GM21786 (cell line): ENCODE results near the gene MTA1.

Experiments used
- ATAC-seq: cut with Tn5 transposase; IDR thresholded peaks from one replicate; pipeline ENCODE4 v1.9.1; 2021; ENCODE audit not compliant: unreplicated experiment

MTA1 gene

DNA sequence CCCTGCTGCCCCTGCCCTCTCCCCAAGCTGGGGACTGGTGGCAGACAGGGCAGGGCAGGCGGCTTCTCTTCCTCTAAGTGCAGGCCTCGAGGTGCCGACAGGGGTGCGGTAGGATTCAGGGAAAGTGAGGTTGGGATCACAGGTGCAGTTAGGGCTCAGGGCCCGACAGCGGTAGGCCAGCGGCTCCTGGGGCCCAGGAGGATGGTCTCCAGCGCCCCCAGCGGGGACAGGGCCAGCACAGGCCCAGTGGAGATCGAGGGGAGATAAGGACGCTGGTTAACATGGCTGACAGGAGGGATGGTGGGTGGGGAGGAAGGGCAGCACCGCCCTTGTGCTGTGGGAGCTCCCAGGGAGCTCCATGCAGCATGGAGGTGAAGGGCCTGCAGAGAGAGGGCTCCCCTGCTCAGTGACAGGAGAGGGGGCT is 66.1 kb downstream of the MTA1 start:
- ATAC-seq = no peak

DNA sequence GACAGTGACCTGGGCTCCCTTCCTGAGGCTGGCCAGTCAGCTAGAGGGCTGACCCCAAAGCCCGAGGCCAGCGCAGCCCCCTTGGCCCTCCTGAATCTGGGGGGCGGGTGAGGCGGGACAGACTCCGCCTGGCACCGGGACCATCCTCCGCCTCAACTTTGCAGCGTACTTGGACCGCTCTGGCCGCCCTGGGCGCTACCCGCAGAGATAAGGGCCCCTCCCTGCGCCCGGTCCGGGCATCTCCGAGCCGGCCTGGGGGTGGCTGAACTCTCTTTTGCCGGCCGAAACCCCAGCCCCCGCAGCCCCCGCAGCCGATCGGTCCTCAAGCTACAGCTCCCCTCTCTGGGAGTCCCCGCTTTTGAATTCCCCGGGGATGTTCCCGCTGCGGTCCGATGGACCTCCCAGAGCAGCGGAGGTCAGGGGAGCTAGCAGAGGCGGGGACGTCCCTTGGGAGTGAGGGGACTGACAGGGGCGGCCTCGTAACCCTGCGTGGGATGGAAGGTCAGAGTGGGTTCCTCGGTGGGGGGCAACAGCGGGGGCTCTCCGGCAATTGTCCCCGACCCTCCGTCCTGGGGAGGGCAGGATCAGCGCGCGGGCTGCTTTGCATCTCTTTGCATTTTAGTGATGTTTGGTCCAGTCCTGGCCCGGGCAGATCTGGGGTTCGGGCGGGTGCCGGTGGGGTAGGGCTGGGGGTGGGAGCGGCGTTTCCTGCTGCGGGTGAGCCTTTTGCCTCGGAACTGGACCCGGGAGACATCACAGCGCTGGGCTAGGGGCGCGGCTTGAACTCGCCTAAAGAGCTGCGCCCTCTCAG is 66.7 kb downstream of the MTA1 start, which contains the start of gene CRIP1:
CRIP1 (plus strand) TSS at position 724 of the 811 bp plus-strand sequence. CDS start 374 bp downstream, outside the sequence.
- ATAC-seq = no peak

GRCh38 chr14:105486974-105487448 is 67.4 kb downstream of the MTA1 start:
- no peak for ATAC-seq

- no peak for ATAC-seq
Measured at GRCh38 chr14:105487449-105487985, 67.9 kb downstream of the MTA1 start.

DNA sequence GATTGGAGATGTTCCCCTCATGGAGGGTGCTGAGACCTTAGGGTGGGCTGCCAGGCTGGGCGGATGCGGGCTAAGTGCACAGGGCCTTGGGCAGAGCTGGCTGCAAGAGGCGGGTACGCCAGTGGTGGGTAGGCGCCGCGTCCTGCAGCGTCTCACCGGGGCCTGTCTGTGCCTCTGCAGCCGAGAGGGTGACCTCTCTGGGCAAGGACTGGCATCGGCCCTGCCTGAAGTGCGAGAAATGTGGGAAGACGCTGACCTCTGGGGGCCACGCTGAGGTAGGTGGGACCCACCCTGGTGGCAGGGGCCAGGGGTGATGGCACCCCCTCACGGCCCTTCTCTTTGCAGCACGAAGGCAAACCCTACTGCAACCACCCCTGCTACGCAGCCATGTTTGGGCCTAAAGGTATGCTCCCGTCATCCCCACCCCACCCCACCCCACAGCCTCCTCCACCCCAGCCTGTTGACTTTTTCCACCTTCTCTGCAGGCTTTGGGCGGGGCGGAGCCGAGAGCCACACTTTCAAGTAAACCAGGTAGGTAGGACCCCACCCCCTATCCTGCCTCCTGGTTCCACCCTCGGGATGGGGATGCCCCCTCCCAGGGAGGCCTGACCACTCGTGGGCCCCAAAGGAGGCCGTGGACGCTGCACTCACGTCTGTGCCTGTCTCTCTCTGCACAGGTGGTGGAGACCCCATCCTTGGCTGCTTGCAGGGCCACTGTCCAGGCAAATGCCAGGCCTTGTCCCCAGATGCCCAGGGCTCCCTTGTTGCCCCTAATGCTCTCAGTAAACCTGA is 68.6 kb downstream of the MTA1 start:
- ATAC-seq = no peak

DNA sequence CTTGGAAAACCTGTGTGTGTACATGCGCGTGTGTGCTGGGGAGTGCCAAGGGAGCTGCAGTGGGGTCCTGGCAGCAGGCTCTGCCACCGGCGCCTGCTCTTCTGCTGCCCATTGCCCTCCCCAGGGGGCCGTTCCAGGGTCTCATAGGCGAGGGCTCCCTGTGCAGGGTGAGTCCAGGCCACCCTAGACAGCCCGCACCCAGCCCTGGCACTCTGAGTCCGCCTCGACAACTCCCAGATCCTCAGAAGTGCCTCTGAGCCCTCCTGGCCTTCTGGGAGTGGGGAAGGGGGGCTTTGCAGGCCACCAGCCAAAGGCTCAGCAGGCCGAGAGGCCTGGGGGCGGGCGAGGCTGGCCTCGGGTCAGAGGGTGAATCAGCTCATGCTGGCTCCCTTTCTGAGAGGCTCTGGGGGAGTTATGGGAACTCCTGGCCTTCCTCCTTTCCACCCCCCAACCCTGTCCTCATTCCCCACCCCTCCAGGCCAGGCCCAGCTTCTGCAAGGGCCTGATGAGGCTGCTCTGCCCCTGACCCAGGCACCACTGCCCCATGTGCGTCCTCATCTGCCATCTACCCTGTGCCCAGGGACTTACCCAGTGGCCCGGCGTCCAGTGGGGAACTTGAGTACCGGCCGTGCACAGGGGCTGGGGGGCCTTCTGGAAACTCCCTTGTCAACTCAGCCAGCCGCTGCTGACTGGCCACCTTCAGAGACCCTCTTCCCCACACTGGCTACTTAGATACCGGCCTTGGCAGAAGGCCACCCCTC is 69.3 kb downstream of the MTA1 start:
- ATAC-seq = no peak

DNA sequence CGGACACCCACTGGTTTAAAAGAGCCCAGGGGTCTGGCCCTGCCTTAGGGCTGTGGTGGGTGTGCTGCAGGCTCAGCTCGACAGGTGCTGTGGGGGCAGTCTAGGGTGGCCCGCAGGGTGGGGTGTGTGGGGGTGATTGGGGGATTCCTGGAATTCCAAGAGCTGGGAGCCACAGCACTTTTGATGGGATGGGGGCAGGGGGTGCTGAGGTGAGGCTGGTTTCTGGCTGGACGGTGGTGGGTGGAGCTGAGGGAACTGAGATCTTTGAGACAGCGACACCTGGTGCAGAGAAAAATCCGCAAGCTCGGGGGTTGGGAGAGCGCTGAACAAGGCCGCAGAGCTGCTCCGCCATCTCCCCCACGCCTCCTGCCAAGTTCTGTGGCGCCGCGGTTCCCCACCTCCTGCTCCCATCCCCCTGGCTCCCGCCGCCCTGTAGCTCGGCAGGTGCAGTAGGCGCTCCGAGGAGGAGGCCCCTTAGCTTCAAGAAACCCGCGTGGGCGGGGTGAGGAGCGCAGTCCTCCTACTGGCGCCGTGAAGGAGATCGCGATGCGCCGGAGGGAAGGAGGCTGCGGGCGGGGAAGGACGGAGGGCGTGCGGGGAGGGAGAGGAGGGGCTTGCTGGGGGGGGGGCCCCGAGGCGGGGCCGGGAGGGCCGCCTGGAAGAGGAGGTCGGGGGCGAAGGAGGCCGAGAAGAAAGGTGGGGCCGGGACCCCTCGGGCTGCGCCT is 70.1 kb downstream of the MTA1 start:
- ATAC-seq = no peak

GRCh38 chr14:105490267-105490571 is 70.6 kb downstream of the MTA1 start:
- ATAC-seq = no peak

- peak; percentile 64 for ATAC-seq
Measured at GRCh38 chr14:105490572-105491365, 71.1 kb downstream of the MTA1 start, which contains the start of gene TEDC1. TEDC1 (plus strand) TSS chr14:105491246; CDS start chr14:105491376, 130 bp downstream.

GRCh38 chr14:105491366-105491973 is 71.8 kb downstream of the MTA1 start:
- no peak for ATAC-seq

GRCh38 chr14:105492031-105492970 is 72.7 kb downstream of the MTA1 start:
- ATAC-seq = no peak

GRCh38 chr14:105492971-105493871 is 73.6 kb downstream of the MTA1 start:
- ATAC-seq = no peak

GRCh38 chr14:105493921-105494605 is 74.4 kb downstream of the MTA1 start:
- no peak for ATAC-seq

DNA sequence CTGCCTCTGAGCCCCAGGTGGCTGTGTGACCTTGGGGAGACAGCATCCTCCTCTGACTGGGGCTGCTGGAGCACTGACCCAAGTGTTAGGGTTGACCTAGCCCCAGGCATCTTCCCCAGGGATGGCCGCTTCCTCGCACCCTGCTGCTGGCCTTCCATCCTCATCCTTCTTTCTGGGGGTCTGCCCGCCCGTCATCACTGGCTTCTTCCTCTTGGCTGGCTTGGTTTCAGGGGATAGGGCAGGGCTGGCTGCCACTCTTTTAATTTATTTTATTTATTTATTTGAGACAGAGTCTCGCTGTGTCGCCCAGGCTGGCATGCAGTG is 74.9 kb downstream of the MTA1 start:
- no peak for ATAC-seq

DNA sequence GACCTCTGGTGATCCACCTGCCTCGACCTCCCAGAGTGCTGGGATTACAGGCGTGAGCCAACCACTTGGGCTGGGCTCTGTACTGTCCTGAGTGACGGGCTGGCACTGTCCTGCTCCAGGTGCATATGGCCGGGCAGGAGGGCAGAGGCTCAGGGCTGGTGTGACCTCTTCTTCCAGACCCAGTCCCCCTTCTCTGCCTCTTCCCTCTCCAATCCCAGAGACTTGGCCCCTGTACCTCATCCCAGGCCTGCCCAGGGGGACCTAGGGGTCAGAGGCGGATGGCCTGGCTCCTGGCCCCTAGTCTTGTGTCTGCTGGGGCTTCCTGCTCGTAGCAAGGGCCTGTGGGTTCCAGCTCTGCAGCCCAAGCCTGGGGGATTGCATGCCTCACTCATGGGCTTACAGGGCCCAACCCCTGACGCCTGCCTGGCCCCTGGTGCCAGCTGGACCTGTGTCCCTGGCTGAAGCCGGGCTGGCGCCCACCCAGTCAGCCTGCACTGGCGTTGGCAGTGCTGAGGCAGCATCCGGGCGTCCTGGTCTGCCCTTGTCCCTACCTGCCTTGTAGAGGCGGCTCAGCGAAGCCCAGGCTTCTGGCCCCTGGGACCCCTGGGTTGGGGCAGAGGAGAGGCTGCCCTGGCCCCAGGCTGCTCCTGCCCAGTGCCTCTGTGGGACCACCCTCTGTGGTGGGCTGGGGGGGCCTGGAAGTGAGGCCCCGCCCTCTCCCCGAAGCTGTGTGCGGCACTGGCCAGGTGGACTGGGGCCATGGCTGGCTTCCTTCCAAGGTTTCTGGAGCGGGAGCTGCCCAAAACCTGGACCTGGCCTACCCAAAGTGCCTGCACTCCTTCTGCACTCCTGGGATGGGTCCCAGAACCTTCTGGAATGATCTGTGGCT is 75.7 kb downstream of the MTA1 start:
- ATAC-seq = no peak
